Tibial nerve (tissue), 4 donors: ENCODE measurements around the gene PROM2.

Experiments
- CTCF ChIP-seq, 5 experiments: fragments of 200-600 bp in 3 of 5; fragments of 450-650 bp in 2 of 5; sonication (generic) in 3 of 5; IDR thresholded peaks; one replicate each; pipeline ENCODE4 v1.5.1; 2016 to 2019; ENCODE audit warnings: antibody characterized with exemption in 5 of 5, mild to moderate bottlenecking in 3 of 5, moderate library complexity in 2 of 5
- EP300 ChIP-seq, 2 donors: sonication (generic); formaldehyde crosslinking; IDR thresholded peaks; one replicate each; pipeline ENCODE4 v1.6.1; 2017; ENCODE audit warnings: antibody characterized with exemption in 2 of 2, mild to moderate bottlenecking in 1 of 2
- POLR2A ChIP-seq, 2 donors: fragments of 450-650 bp; IDR thresholded peaks; one replicate each; pipeline ENCODE4 v1.6.1; 2017; ENCODE audit warnings: antibody characterized with exemption in 2 of 2, mild to moderate bottlenecking in 2 of 2, moderate library complexity in 2 of 2

- TF ChIP-seq POLR2A (IDR thresholded peaks at IDR 0.05) (no peak), CTCF (IDR thresholded peaks at IDR 0.05) (no peak), EP300 (IDR thresholded peaks at IDR 0.05) (no peak)
Observed at GRCh38 chr2:95225658-95226057, 48.6 kb upstream of the PROM2 start.
